Fibroblast of lung (primary cell): ENCODE measurements around the gene CCDC120.

Experiments
- EZH2 ChIP-seq: IDR thresholded peaks from 2 replicates; pipeline ENCODE4 v1.5.1; 2012; ENCODE audit warnings: low read length, control low read depth, mild to moderate bottlenecking; ENCODE audit errors: missing control alignments
- TF ChIP-seq, protein P1 (sequence below), 2 donors: IDR thresholded peaks in 1 of 2; conservative IDR thresholded peaks in 1 of 2; 1 replicate in 1 of 2; 2 replicates in 1 of 2; pipeline ENCODE4 v1.5.1; 2011 to 2012; ENCODE audit warnings: low read length in 2 of 2, control low read depth in 1 of 2, inconsistent platforms in 1 of 2, low read depth in 1 of 2, mild to moderate bottlenecking in 1 of 2

DNA sequence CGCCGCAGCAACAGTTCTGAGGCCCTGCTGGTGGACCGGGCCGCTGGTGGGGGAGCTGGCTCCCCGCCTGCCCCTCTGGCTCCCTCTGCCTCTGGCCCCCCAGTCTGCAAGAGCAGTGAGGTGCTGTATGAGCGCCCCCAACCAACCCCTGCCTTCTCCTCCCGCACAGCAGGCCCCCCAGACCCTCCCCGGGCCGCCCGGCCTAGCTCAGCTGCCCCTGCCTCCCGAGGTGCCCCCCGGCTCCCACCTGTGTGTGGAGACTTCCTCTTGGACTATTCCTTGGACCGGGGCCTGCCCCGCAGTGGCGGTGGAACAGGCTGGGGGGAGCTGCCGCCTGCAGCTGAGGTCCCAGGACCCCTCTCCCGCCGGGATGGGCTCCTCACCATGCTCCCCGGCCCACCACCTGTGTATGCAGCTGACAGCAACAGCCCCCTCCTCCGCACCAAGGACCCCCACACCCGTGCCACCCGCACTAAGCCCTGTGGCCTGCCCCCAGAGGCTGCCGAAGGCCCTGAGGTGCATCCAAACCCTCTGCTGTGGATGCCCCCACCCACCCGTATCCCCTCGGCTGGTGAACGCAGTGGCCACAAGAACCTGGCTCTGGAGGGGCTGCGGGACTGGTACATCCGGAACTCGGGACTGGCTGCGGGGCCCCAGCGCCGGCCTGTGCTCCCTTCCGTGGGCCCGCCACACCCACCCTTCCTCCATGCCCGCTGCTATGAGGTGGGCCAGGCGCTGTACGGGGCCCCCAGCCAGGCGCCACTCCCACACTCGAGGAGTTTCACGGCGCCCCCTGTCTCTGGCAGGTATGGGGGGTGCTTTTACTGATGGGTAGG is 8.7 kb downstream of the CCDC120 start:
- TF ChIP-seq, protein P1, sequence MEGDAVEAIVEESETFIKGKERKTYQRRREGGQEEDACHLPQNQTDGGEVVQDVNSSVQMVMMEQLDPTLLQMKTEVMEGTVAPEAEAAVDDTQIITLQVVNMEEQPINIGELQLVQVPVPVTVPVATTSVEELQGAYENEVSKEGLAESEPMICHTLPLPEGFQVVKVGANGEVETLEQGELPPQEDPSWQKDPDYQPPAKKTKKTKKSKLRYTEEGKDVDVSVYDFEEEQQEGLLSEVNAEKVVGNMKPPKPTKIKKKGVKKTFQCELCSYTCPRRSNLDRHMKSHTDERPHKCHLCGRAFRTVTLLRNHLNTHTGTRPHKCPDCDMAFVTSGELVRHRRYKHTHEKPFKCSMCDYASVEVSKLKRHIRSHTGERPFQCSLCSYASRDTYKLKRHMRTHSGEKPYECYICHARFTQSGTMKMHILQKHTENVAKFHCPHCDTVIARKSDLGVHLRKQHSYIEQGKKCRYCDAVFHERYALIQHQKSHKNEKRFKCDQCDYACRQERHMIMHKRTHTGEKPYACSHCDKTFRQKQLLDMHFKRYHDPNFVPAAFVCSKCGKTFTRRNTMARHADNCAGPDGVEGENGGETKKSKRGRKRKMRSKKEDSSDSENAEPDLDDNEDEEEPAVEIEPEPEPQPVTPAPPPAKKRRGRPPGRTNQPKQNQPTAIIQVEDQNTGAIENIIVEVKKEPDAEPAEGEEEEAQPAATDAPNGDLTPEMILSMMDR (conservative IDR thresholded peaks at IDR 0.05 in 1 of 2, IDR thresholded peaks at IDR 0.05 in 1 of 2; ENCODE audit: low read depth in 1 of 2, low read length in 2 of 2) = no peak
- no peak for TF ChIP-seq EZH2
